IMR-90 (cell line): Measurements from ENCODE around the gene SECTM1. TPM values are rescaled to one million over a fixed set of nuclear protein-coding genes. Genes with fewer than 3 reads are reported as not detected.

ENCODE experiments used
- ATAC-seq: fragments of 200-7000 bp; cut with Tn5 transposase; 2 replicates; pipeline ENCODE4 v1.9.1; 2020; ENCODE audit warnings: low read depth, mild to moderate bottlenecking, moderate library complexity
- BruUV-seq: library from RNA; stranded (reverse); fragments of 400-500 nt; replicated peaks from 2 replicates; lab custom pipeline; 2021; lab: Mats Ljungman, UMichigan
- CTCF ChIA-PET: fragments of 300-600 bp; formaldehyde crosslinking; extraction: SDS; loops from one replicate; lab custom pipeline; 2021; ENCODE audit warnings: antibody characterized with exemption; lab: Yijun Ruan, JAX
- POLR2A ChIA-PET: fragments of 300-600 bp; sonication (Branson Sonifier 250); formaldehyde crosslinking; loops from one replicate; lab custom pipeline; 2022; ENCODE audit warnings: antibody characterized with exemption; ENCODE audit not compliant: unreplicated experiment; lab: Charles Lee
- DNase-seq: peaks from one replicate; pipeline ENCODE4 v3.0.0; 2013
- H2AFZ ChIP-seq: replicated peaks from 2 replicates; pipeline ENCODE3; 2013; ENCODE audit warnings: low read length, mild to moderate bottlenecking; ENCODE audit not compliant: poor library complexity
- H2AK5ac ChIP-seq: 2 replicates; pipeline ENCODE4 v1.6.1; 2013; ENCODE audit warnings: low read depth, low read length, inconsistent platforms
- H2AK9ac ChIP-seq: replicated peaks from 2 replicates; pipeline ENCODE3; 2013; ENCODE audit warnings: mild to moderate bottlenecking, low read depth, low read length, moderate library complexity; ENCODE audit not compliant: poor library complexity
- H2BK120ac ChIP-seq: 2 replicates; pipeline ENCODE4 v1.6.1; 2013; ENCODE audit warnings: low read depth, low read length, inconsistent platforms
- H2BK15ac ChIP-seq: 3 replicates; pipeline ENCODE4 v1.6.1; 2013; ENCODE audit warnings: low read depth, low read length, inconsistent platforms
- H2BK20ac ChIP-seq: 2 replicates; pipeline ENCODE4 v1.6.1; 2013; ENCODE audit warnings: low read depth, mild to moderate bottlenecking, inconsistent platforms, low read length, moderate library complexity
- H2BK5ac ChIP-seq: 2 replicates; pipeline ENCODE4 v1.6.1; 2013; ENCODE audit warnings: mild to moderate bottlenecking, low read depth, low read length, inconsistent platforms; ENCODE audit not compliant: poor library complexity, severe bottlenecking
- H3K14ac ChIP-seq: replicated peaks from 2 replicates; pipeline ENCODE4 v1.6.1; 2013; ENCODE audit warnings: low read depth, low read length, inconsistent platforms
- H3K18ac ChIP-seq: 2 replicates; pipeline ENCODE4 v1.6.1; 2013; ENCODE audit warnings: low read depth, low read length, control low read depth
- H3K23ac ChIP-seq: 2 replicates; pipeline ENCODE4 v1.6.1; 2013; ENCODE audit warnings: low read depth, low read length, inconsistent platforms
- H3K27ac ChIP-seq: 2 replicates; pipeline ENCODE4 v1.5.1; 2013; ENCODE audit warnings: mild to moderate bottlenecking, control low read depth, low read length; ENCODE audit not compliant: insufficient read depth
- H3K27me3 ChIP-seq: 2 replicates; pipeline ENCODE4 v1.6.1; 2013; ENCODE audit warnings: low read length; ENCODE audit not compliant: control insufficient read depth, insufficient read depth
- H3K36me3 ChIP-seq: 2 replicates; pipeline ENCODE4 v1.6.1; 2013; ENCODE audit warnings: low read length, mixed read lengths; ENCODE audit not compliant: control insufficient read depth, insufficient read depth
- H3K4ac ChIP-seq: 2 replicates; pipeline ENCODE4 v1.6.1; 2013; ENCODE audit warnings: low read depth, low read length, inconsistent platforms
- H3K4me1 ChIP-seq: 2 replicates; pipeline ENCODE4 v1.6.1; 2013; ENCODE audit warnings: low read length, mixed read lengths; ENCODE audit not compliant: control insufficient read depth, insufficient read depth
- H3K4me2 ChIP-seq: 2 replicates; pipeline ENCODE4 v1.6.1; 2013; ENCODE audit warnings: low read depth, mild to moderate bottlenecking, control low read depth, low read length, moderate library complexity
- H3K4me3 ChIP-seq: 2 replicates; pipeline ENCODE4 v1.5.1; 2013; ENCODE audit warnings: low read depth, mild to moderate bottlenecking, control low read depth, low read length, moderate library complexity; ENCODE audit not compliant: insufficient read depth
- H3K56ac ChIP-seq: 2 replicates; pipeline ENCODE4 v1.6.1; 2013; ENCODE audit warnings: low read length, inconsistent platforms; ENCODE audit not compliant: insufficient read depth; ENCODE audit errors: extremely low read depth
- H3K79me1 ChIP-seq, 2 experiments: 2 replicates each; pipeline ENCODE4 v1.6.1; 2013; ENCODE audit warnings: low read length in 2 of 2, inconsistent platforms in 1 of 2, low read depth in 1 of 2
- H3K9ac ChIP-seq: 2 replicates; pipeline ENCODE4 v1.6.1; 2013; ENCODE audit warnings: low read depth, low read length, control low read depth
- H3K9me1 ChIP-seq: 2 replicates; pipeline ENCODE4 v1.6.1; 2013; ENCODE audit warnings: low read length, inconsistent platforms; ENCODE audit not compliant: insufficient read depth
- H3K9me3 ChIP-seq: 2 replicates; pipeline ENCODE4 v1.6.1; 2013; ENCODE audit warnings: low read length; ENCODE audit not compliant: control insufficient read depth, insufficient read depth
- H4K20me1 ChIP-seq: 2 replicates; pipeline ENCODE4 v1.6.1; 2013; ENCODE audit warnings: low read length, inconsistent platforms; ENCODE audit not compliant: insufficient read depth
- H4K5ac ChIP-seq: 2 replicates; pipeline ENCODE4 v1.6.1; 2013; ENCODE audit warnings: mild to moderate bottlenecking, low read depth, low read length, control low read depth
- H4K8ac ChIP-seq, 2 experiments: 2 replicates each; pipeline ENCODE4 v1.6.1; 2013; ENCODE audit warnings: low read depth in 2 of 2, low read length in 2 of 2, control low read depth in 1 of 2, inconsistent platforms in 1 of 2
- H4K91ac ChIP-seq: 2 replicates; pipeline ENCODE4 v1.6.1; 2013; ENCODE audit warnings: low read depth, low read length, inconsistent platforms; ENCODE audit not compliant: insufficient read depth
- BHLHE40 ChIP-seq: fragments of 150-350 bp; IDR thresholded peaks from 2 replicates; pipeline ENCODE4 v1.6.1; 2016; ENCODE audit warnings: mild to moderate bottlenecking, low read depth, low read length
- CEBPB ChIP-seq: IDR thresholded peaks from 2 replicates; pipeline ENCODE4 v1.6.1; 2012; ENCODE audit warnings: low read depth, low read length, improper control_type of control experiment
- CHD1 ChIP-seq: IDR thresholded peaks from 2 replicates; pipeline ENCODE4 v1.6.1; 2012; ENCODE audit warnings: low read depth, low read length, improper control_type of control experiment
- FOS ChIP-seq: fragments of 150-350 bp; IDR thresholded peaks from 2 replicates; pipeline ENCODE4 v1.6.1; 2016; ENCODE audit warnings: low read depth, low read length
- MAFK ChIP-seq: IDR thresholded peaks from 2 replicates; pipeline ENCODE4 v1.6.1; 2012; ENCODE audit warnings: low read depth, low read length, improper control_type of control experiment
- MXI1 ChIP-seq: IDR thresholded peaks from 2 replicates; pipeline ENCODE4 v1.6.1; 2012; ENCODE audit warnings: low read depth, mild to moderate bottlenecking, low read length, moderate library complexity, borderline replicate concordance
- RCOR1 ChIP-seq: IDR thresholded peaks from 2 replicates; pipeline ENCODE4 v1.6.1; 2012; ENCODE audit warnings: mild to moderate bottlenecking, low read length, improper control_type of control experiment; ENCODE audit not compliant: insufficient replicate concordance
- RFX5 ChIP-seq: IDR thresholded peaks from 2 replicates; pipeline ENCODE4 v1.8.0; 2012; ENCODE audit warnings: low read depth, mild to moderate bottlenecking, low read length, moderate library complexity
- SMC3 ChIP-seq: fragments of 150-350 bp; IDR thresholded peaks from 2 replicates; pipeline ENCODE4 v1.6.1; 2016; ENCODE audit warnings: low read depth, mild to moderate bottlenecking, antibody characterized with exemption, low read length, moderate library complexity
- WGBS, 2 experiments: methylation state at CpG; one replicate each; pipeline versions ENCODE4 v1.1.5 to v1.1.7; 2013; ENCODE audit warnings: missing lambda C conversion rate in 2 of 2; ENCODE audit not compliant: insufficient read length in 1 of 2; ENCODE audit errors: extremely low coverage in 2 of 2; 5-methylcytosine and 5-hydroxymethylcytosine counted together
- dilution Hi-C: fragments of 300-500 bp; cut with HindIII; formaldehyde crosslinking; loops from one replicate; pipeline ENCODE4 v1.14.3; 2018; ENCODE audit warnings: low sequenced_read_pairs; ENCODE audit not compliant: unreplicated experiment
- in situ Hi-C: fragments of 300-500 bp; cut with MboI; formaldehyde crosslinking; loops from 3 replicates; pipeline ENCODE4 v1.14.3; 2019; ENCODE audit warnings: low sequenced_read_pairs, inconsistent platforms, mixed read lengths
- intact Hi-C: fragments of 100-400 bp; cut with micrococcal nuclease; formaldehyde crosslinking; loops from 2 replicates; pipeline ENCODE4 v1.10.0; 2022
- polyA plus RNA-seq, 3 experiments: library from polyadenylated mRNA; depleted of rRNA; stranded (reverse); fragments of >200 nt; gene quantifications; 2 replicates each; pipeline ENCODE4 v1.2.3, GENCODE V29; 2012; ENCODE audit warnings: low replicate concordance in 1 of 3
- total RNA-seq: library from RNA; depleted of rRNA; stranded (reverse); fragments of >200 nt; gene quantifications from 2 replicates; pipeline ENCODE4 v1.2.3, GENCODE V29; 2012
- TF ChIP-seq, protein P1 (sequence below): conservative IDR thresholded peaks from 2 replicates; pipeline ENCODE4 v1.5.1; 2012; ENCODE audit warnings: mild to moderate bottlenecking, low read depth, low read length, improper control_type of control experiment
- TF ChIP-seq, protein P2 (sequence below): fragments of 150-350 bp; IDR thresholded peaks from 2 replicates; pipeline ENCODE4 v1.6.1; 2017; ENCODE audit warnings: mild to moderate bottlenecking, antibody characterized with exemption, low read length, low read depth

The SECTM1 gene
- total and polyA plus RNA-seq, 2 of the 4 experiments (the other 2 are of a cell fraction) = 2.3 to 4.4 TPM

GRCh38 chr17:82320956-82321927 lies 12.3 kb downstream of the SECTM1 start (continued):
- TF ChIP-seq CEBPB (no peak), RFX5 (no peak), RCOR1 (no peak)

GRCh38 chr17:82320140-82320840 lies 13.3 kb downstream of the SECTM1 start:
- ChIA-PET POLR2A (no interaction called here), CTCF (interaction anchor here (0.7 kb wide), 1 partner anchor 16 kb away, joined by 3 read pairs; no protein-coding TSS in a partner anchor)
- Histone ChIP-seq H3K4ac (no peak overlapping the region), H3K4me2 (no peak overlapping the region), H2BK20ac (no peak overlapping the region), H3K4me1 (no peaks in the 10 kb centered on the region), H4K8ac (no peak overlapping the region), H3K9ac (no peak overlapping the region), H3K18ac (no peak overlapping the region), H2AK9ac (no peak overlapping the region), H3K27me3 (peaks cover 20% of the 10 kb centered on the region), H3K4me3 (no peak overlapping the region), H2AK5ac (no peak overlapping the region), H3K36me3 (no peaks in the 10 kb centered on the region), H3K14ac (no peak overlapping the region), H2BK120ac (no peak overlapping the region), H4K20me1 (no peaks in the 10 kb centered on the region; the same call in 1 of the 2 replicates), H3K9me3 (no peaks in the 10 kb centered on the region), H3K27ac (no peak overlapping the region), H4K91ac (no peak overlapping the region), H2BK5ac (no peak overlapping the region), H3K56ac (no peak overlapping the region), H4K5ac (no peak overlapping the region), H3K79me1 (no peaks in the 10 kb centered on the region), H2AFZ (no peak overlapping the region), H3K23ac (no peak overlapping the region), H2BK15ac (no peak overlapping the region), H3K9me1 (peaks cover 7% of the 10 kb centered on the region; the same call in 1 of the 2 replicates)
- no peak for ATAC-seq
- in situ Hi-C loops (no loop called here), intact Hi-C loops (loop anchor here (5.0 to 10.0 kb wide), 3 partner anchors 53 to 285 kb away; partner anchors contain the start of genes DCXR and RAC3), dilution Hi-C loops (no loop called here)
- BruUV-seq = no TSS peak
- WGBS, 2 experiments = 71% methylated on average over 18 of the region's 26 CpGs; no CpG with 5 or more reads in 1 of the 2 experiments
- no peak for DNase-seq
- no peak for TF ChIP-seq SMC3
- TF ChIP-seq RFX5 = no peak
- TF ChIP-seq, protein P1, sequence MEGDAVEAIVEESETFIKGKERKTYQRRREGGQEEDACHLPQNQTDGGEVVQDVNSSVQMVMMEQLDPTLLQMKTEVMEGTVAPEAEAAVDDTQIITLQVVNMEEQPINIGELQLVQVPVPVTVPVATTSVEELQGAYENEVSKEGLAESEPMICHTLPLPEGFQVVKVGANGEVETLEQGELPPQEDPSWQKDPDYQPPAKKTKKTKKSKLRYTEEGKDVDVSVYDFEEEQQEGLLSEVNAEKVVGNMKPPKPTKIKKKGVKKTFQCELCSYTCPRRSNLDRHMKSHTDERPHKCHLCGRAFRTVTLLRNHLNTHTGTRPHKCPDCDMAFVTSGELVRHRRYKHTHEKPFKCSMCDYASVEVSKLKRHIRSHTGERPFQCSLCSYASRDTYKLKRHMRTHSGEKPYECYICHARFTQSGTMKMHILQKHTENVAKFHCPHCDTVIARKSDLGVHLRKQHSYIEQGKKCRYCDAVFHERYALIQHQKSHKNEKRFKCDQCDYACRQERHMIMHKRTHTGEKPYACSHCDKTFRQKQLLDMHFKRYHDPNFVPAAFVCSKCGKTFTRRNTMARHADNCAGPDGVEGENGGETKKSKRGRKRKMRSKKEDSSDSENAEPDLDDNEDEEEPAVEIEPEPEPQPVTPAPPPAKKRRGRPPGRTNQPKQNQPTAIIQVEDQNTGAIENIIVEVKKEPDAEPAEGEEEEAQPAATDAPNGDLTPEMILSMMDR = no peak
- TF ChIP-seq FOS = no peak
- no peak for TF ChIP-seq MAFK
- no peak for TF ChIP-seq RCOR1
- no peak for TF ChIP-seq CHD1
- TF ChIP-seq BHLHE40 = no peak
- TF ChIP-seq MXI1 = no peak
- TF ChIP-seq, protein P2, sequence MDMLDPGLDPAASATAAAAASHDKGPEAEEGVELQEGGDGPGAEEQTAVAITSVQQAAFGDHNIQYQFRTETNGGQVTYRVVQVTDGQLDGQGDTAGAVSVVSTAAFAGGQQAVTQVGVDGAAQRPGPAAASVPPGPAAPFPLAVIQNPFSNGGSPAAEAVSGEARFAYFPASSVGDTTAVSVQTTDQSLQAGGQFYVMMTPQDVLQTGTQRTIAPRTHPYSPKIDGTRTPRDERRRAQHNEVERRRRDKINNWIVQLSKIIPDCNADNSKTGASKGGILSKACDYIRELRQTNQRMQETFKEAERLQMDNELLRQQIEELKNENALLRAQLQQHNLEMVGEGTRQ = no peak
- no peak for TF ChIP-seq CEBPB
